ENCODE data around the gene GALT.

DNA sequence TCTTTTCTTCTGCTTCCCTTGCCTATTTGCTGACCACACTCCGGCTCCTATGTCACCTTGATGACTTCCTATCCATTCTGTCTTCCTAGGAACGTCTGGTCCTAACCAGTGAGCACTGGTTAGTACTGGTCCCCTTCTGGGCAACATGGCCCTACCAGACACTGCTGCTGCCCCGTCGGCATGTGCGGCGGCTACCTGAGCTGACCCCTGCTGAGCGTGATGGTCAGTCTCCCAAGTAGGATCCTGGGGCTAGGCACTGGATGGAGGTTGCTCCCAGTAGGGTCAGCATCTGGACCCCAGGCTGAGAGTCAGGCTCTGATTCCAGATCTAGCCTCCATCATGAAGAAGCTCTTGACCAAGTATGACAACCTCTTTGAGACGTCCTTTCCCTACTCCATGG is 2.2 kb downstream of the GALT start:
- TF ChIP-seq, protein P1, sequence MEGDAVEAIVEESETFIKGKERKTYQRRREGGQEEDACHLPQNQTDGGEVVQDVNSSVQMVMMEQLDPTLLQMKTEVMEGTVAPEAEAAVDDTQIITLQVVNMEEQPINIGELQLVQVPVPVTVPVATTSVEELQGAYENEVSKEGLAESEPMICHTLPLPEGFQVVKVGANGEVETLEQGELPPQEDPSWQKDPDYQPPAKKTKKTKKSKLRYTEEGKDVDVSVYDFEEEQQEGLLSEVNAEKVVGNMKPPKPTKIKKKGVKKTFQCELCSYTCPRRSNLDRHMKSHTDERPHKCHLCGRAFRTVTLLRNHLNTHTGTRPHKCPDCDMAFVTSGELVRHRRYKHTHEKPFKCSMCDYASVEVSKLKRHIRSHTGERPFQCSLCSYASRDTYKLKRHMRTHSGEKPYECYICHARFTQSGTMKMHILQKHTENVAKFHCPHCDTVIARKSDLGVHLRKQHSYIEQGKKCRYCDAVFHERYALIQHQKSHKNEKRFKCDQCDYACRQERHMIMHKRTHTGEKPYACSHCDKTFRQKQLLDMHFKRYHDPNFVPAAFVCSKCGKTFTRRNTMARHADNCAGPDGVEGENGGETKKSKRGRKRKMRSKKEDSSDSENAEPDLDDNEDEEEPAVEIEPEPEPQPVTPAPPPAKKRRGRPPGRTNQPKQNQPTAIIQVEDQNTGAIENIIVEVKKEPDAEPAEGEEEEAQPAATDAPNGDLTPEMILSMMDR (conservative IDR thresholded peaks at IDR 0.05; ENCODE audit: low read length) = no peak
- TF ChIP-seq EZH2phosphoT487 (IDR thresholded peaks at IDR 0.05; ENCODE audit: borderline replicate concordance, low read depth, low read length) = no peak
